Loucy (cell line): ENCODE measurements around the gene BCAT1.
A peak's percentile ranks its signal among the peaks of the same experiment; 100 is the strongest.

Experiments used
- H2AFZ ChIP-seq: fragments of 200-600 bp; sonication (generic); 2 replicates; pipeline ENCODE4 v1.6.0; 2016; ENCODE audit warnings: antibody characterized with exemption, mild to moderate bottlenecking, low read length, moderate library complexity
- H3F3A ChIP-seq: fragments of 200-600 bp; 2 replicates; pipeline ENCODE4 v1.6.0; 2016; ENCODE audit warnings: antibody characterized with exemption, low read depth, mild to moderate bottlenecking
- H3K27me3 ChIP-seq: fragments of 200-600 bp; sonication (generic); 2 replicates; pipeline ENCODE4 v1.6.1; 2014; ENCODE audit warnings: low read length, mild to moderate bottlenecking; ENCODE audit not compliant: insufficient read depth, poor library complexity, severe bottlenecking
- H3K36me3 ChIP-seq: fragments of 200-600 bp; sonication (generic); 2 replicates; pipeline ENCODE4 v1.6.1; 2016; ENCODE audit warnings: low read length; ENCODE audit not compliant: insufficient read depth
- H3K4me1 ChIP-seq: fragments of 200-600 bp; sonication (generic); 2 replicates; pipeline ENCODE4 v1.5.1; 2014; ENCODE audit warnings: low read length, mild to moderate bottlenecking; ENCODE audit not compliant: insufficient read depth, poor library complexity, severe bottlenecking
- H3K4me2 ChIP-seq: fragments of 200-600 bp; sonication (generic); 2 replicates; pipeline ENCODE4 v1.6.0; 2014; ENCODE audit warnings: antibody characterized with exemption, low read length, low read depth, mild to moderate bottlenecking; ENCODE audit not compliant: poor library complexity, severe bottlenecking
- H3K4me3 ChIP-seq: fragments of 200-600 bp; sonication (generic); 2 replicates; pipeline ENCODE4 v1.5.1; 2014; ENCODE audit warnings: low read length, mild to moderate bottlenecking, mixed read lengths; ENCODE audit not compliant: poor library complexity, severe bottlenecking
- H3K79me2 ChIP-seq: fragments of 200-600 bp; sonication (generic); 2 replicates; pipeline ENCODE4 v1.6.1; 2014; ENCODE audit warnings: low read length; ENCODE audit not compliant: insufficient read depth
- H3K9ac ChIP-seq: fragments of 200-600 bp; sonication (generic); 2 replicates; pipeline ENCODE4 v1.6.0; 2014; ENCODE audit warnings: mild to moderate bottlenecking, low read depth, low read length, moderate library complexity; ENCODE audit not compliant: poor library complexity, severe bottlenecking
- H3K9me2 ChIP-seq: fragments of 200-600 bp; sonication (generic); replicated peaks from 2 replicates; pipeline ENCODE4 v1.6.1; 2016; ENCODE audit warnings: low read depth, low read length, mixed read lengths
- H3K9me3 ChIP-seq: fragments of 200-600 bp; sonication (generic); 2 replicates; pipeline ENCODE4 v1.6.1; 2014; ENCODE audit warnings: mild to moderate bottlenecking, antibody characterized with exemption, low read length, low read depth; ENCODE audit not compliant: insufficient read depth
- H4K20me1 ChIP-seq: fragments of 200-600 bp; sonication (generic); 2 replicates; pipeline ENCODE4 v1.6.0; 2014; ENCODE audit warnings: antibody characterized with exemption, low read length, mild to moderate bottlenecking; ENCODE audit not compliant: insufficient read depth, poor library complexity, severe bottlenecking
- CTCF ChIP-seq: fragments of 200-600 bp; sonication (generic); conservative IDR thresholded peaks from 2 replicates; pipeline ENCODE4 v1.5.1; 2014; ENCODE audit warnings: mild to moderate bottlenecking, antibody characterized with exemption, low read length
- EZH2phosphoT487 ChIP-seq: fragments of 200-600 bp; IDR thresholded peaks from 2 replicates; pipeline ENCODE4 v1.6.1; 2018; ENCODE audit warnings: antibody characterized with exemption, mild to moderate bottlenecking, moderate library complexity, borderline replicate concordance

The BCAT1 gene

GRCh38 chr12:24896171-24896570, 52.7 kb downstream of the BCAT1 start:
- peaks cover 37% of the 10 kb centered on the region for H3K4me1 ChIP-seq
- H3K36me3 ChIP-seq, result peaks cover 46% of the 10 kb centered on the region; the same call in 1 of the 2 replicates
- H3K9me3 ChIP-seq, result no peaks in the 10 kb centered on the region
- peaks cover 76% of the 10 kb centered on the region for H3K79me2 ChIP-seq
- H3F3A ChIP-seq, result no peaks in the 10 kb centered on the region
- H3K9ac ChIP-seq, result no peak overlapping the region
- no peak overlapping the region for H3K4me3 ChIP-seq
- no peaks in the 10 kb centered on the region for H3K9me2 ChIP-seq
- peaks cover 15% of the 10 kb centered on the region for H4K20me1 ChIP-seq
- peak overlapping the region; percentile 23 for H3K4me2 ChIP-seq
- H2AFZ ChIP-seq, result no peak overlapping the region
- TF ChIP-seq CTCF (no peak), EZH2phosphoT487 (no peak)
- no peaks in the 10 kb centered on the region for H3K27me3 ChIP-seq

DNA sequence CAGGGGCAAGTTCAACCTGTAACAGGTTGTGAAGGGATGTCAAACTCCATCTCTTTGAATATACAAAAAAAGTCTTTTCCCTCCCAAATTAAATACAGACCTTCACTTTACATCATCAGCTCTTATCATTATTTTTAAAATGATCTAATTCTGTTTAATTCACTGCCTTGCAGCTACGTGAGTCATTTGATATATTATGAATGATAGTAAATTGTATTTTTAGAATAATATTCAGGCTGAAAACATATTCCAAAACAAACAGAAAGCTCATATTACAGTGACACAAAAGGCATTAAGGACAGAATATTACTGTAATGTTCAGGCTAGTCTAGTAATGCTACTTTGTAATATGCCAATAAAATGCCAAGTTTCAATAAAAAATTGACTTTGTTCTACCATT, 53.3 kb downstream of the BCAT1 start:
- TF ChIP-seq CTCF (no peak), EZH2phosphoT487 (no peak)
- Histone ChIP-seq H3K79me2 (peaks cover 80% of the 10 kb centered on the region), H3K27me3 (no peaks in the 10 kb centered on the region), H4K20me1 (peaks cover 15% of the 10 kb centered on the region), H3K9me3 (no peaks in the 10 kb centered on the region), H3K9me2 (no peaks in the 10 kb centered on the region), H3K4me1 (peaks cover 33% of the 10 kb centered on the region), H3K4me2 (no peak overlapping the region), H3K4me3 (no peak overlapping the region), H2AFZ (no peak overlapping the region), H3F3A (no peaks in the 10 kb centered on the region), H3K36me3 (peaks cover 50% of the 10 kb centered on the region; the same call in 1 of the 2 replicates), H3K9ac (no peak overlapping the region)

GRCh38 chr12:24894879-24895278, 54.0 kb downstream of the BCAT1 start:
- no peak for TF ChIP-seq EZH2phosphoT487
- TF ChIP-seq CTCF, result no peak
- Histone ChIP-seq H3K4me1 (peaks cover 26% of the 10 kb centered on the region), H3K36me3 (peaks cover 56% of the 10 kb centered on the region; the same call in 1 of the 2 replicates), H3K9me2 (no peaks in the 10 kb centered on the region), H3K4me3 (no peak overlapping the region), H3K9ac (no peak overlapping the region), H3K79me2 (peaks cover 76% of the 10 kb centered on the region), H3K9me3 (no peaks in the 10 kb centered on the region), H4K20me1 (peaks cover 10% of the 10 kb centered on the region), H3K4me2 (peak overlapping the region; percentile 2), H3F3A (no peaks in the 10 kb centered on the region), H3K27me3 (no peaks in the 10 kb centered on the region), H2AFZ (no peak overlapping the region)
